Breast epithelium (tissue), 3 donors: ENCODE data around the gene FRMPD1.

Source experiments
- CTCF ChIP-seq, 3 donors: fragments of 450-650 bp; IDR thresholded peaks; one replicate each; pipeline ENCODE4 v1.5.1; 2016 to 2017; ENCODE audit warnings: antibody characterized with exemption in 3 of 3, mild to moderate bottlenecking in 3 of 3, moderate library complexity in 3 of 3
- POLR2A ChIP-seq: fragments of 450-650 bp; IDR thresholded peaks from one replicate; pipeline ENCODE4 v1.6.1; 2016; ENCODE audit warnings: antibody characterized with exemption, mild to moderate bottlenecking, moderate library complexity

GRCh38 chr9:37710046-37710445 lies 59.3 kb downstream of the FRMPD1 start:
- TF ChIP-seq CTCF (IDR thresholded peaks at IDR 0.05) (no peak), POLR2A (no peak)
